ENCODE results near the gene POU2F2.

POU2F2 gene

DNA sequence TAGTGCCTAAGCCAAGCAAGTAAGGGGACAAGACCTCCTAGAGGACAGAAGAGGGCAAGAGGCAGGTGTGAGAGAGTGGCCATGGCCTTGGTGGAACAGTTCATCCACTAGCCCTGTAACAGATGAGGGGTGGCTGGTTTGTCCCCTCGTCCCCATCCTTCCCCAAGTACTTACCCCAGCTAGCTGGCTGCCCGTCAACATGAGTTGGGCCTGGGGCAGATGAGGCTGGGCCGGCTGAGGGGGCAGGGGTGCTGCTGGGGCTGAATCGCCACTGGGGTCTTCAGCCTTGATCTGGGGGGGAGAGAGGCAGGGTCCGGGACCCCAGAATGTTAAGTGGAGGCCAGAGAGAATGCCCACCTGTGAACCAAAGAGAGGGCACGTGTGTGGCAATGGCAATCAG is 15.2 kb downstream of the POU2F2 start:
- DNase-seq (ENCODE audit: low read depth) = no peak
- no peak overlapping the region for H3K4me3 ChIP-seq (ENCODE audit: low read depth, low read length)
- TF ChIP-seq, protein P1, sequence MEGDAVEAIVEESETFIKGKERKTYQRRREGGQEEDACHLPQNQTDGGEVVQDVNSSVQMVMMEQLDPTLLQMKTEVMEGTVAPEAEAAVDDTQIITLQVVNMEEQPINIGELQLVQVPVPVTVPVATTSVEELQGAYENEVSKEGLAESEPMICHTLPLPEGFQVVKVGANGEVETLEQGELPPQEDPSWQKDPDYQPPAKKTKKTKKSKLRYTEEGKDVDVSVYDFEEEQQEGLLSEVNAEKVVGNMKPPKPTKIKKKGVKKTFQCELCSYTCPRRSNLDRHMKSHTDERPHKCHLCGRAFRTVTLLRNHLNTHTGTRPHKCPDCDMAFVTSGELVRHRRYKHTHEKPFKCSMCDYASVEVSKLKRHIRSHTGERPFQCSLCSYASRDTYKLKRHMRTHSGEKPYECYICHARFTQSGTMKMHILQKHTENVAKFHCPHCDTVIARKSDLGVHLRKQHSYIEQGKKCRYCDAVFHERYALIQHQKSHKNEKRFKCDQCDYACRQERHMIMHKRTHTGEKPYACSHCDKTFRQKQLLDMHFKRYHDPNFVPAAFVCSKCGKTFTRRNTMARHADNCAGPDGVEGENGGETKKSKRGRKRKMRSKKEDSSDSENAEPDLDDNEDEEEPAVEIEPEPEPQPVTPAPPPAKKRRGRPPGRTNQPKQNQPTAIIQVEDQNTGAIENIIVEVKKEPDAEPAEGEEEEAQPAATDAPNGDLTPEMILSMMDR (IDR thresholded peaks at IDR 0.05; ENCODE audit: low read depth, low read length, missing control alignments) = no peak

DNA sequence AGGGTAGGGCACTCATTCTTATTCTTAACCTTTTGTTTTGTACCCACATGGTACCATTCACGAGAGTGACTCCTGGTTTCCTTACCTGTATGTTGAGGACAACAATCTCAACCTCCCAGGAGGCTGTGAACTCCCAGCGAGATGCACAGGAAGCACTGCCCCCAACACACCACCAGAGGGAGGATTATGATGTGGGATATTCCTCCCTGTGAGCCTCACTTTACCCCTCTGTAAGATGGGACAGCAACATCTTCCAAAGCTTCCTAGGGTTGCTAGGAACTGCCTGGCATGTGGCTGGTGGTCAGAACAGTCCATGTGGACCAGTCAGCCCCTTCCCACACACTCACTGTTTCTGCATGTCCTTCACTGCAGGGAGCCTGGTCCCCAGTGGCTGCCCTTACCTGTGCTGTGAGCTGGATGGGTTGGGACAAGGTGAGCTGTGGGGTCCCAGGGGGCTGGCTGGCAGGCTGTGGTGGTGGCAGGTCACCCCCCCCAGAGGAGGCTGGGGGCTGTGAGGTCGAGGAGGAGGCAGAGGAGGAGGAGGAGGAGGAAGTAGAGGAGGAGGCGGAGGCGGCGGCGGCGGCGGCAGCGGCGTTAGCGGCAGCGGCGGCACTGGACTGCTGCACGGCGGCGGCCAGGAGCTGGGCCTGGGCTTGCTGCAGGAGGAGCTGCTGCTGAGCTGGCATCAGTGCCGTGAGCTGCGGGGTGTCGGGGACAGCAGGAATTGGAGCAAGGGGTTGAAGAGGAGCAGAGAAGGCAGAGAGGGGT is 15.8 kb downstream of the POU2F2 start:
- H3K4me3 ChIP-seq (ENCODE audit: low read depth, low read length) = no peak overlapping the region
- DNase-seq (ENCODE audit: low read depth) = no peak
- TF ChIP-seq, protein P1 (IDR thresholded peaks at IDR 0.05; ENCODE audit: low read depth, low read length, missing control alignments) = peak; percentile 65

DNA sequence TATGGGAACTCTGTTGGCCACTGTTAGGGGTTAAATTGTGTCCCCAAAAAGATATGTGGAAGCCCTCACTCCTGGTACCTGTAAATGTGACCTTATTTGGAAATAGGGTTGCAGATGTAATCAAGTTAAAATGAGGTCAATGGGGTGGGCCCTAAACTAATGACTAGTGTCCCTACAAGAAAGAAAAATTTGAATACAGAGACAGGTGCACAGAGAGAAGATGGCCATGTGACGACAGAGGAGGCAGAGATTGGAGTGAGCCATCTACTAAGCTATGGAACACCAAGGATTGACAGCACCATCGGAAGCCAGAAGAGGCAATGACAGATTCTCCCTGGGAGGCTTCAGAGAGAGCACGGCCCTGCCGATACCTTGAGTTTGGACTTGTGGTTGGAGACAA is 16.5 kb downstream of the POU2F2 start:
- H3K4me3 ChIP-seq (ENCODE audit: low read depth, low read length) = no peak overlapping the region
- DNase-seq (ENCODE audit: low read depth) = no peak
- TF ChIP-seq, protein P1 (IDR thresholded peaks at IDR 0.05; ENCODE audit: low read depth, low read length, missing control alignments) = no peak

DNA sequence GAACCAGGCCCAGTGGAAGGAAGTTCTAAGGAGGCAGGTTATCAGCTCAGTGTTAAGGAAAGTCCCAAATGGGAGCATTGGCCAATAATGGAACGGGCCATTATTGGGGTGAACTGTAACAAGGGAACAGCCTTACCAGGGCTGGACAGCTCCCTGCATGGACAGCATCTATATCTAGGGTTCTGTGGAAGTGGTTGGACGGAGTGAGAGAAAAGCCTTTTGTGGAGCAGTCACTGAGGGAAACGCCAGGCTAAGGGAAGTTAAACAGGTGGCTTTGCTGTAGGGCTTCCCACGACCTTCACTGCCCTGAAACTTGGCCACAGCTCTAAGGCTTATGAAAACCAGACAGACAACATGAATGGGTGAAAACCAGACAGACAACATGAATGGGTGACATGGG is 17.0 kb downstream of the POU2F2 start:
- no peak for DNase-seq (ENCODE audit: low read depth)
- H3K4me3 ChIP-seq (ENCODE audit: low read depth, low read length) = no peak overlapping the region
- TF ChIP-seq, protein P1 (IDR thresholded peaks at IDR 0.05; ENCODE audit: low read depth, low read length, missing control alignments) = no peak

DNA sequence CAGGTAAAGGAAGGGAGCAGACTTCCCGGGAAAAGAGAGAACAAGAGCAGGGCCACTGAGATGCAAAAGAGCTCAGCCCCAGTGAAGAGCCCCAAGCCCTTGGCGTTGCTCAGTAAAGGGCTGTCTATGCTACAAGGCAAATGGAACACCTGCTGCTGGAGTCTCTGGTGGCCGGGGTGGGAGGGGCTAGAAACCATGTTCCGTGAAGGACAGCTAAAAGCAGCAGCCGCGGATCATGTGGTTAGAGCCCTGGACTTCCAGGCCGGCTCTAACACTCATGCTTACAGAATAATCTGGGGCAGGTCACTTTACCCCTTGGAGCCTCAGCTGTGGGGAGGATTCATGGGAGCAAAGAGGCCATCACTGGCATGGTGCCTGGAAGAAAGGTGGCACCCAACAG is 17.8 kb downstream of the POU2F2 start:
- TF ChIP-seq, protein P1 (IDR thresholded peaks at IDR 0.05; ENCODE audit: low read depth, low read length, missing control alignments) = no peak
- no peak overlapping the region for H3K4me3 ChIP-seq (ENCODE audit: low read depth, low read length)
- no peak for DNase-seq (ENCODE audit: low read depth)

DNA sequence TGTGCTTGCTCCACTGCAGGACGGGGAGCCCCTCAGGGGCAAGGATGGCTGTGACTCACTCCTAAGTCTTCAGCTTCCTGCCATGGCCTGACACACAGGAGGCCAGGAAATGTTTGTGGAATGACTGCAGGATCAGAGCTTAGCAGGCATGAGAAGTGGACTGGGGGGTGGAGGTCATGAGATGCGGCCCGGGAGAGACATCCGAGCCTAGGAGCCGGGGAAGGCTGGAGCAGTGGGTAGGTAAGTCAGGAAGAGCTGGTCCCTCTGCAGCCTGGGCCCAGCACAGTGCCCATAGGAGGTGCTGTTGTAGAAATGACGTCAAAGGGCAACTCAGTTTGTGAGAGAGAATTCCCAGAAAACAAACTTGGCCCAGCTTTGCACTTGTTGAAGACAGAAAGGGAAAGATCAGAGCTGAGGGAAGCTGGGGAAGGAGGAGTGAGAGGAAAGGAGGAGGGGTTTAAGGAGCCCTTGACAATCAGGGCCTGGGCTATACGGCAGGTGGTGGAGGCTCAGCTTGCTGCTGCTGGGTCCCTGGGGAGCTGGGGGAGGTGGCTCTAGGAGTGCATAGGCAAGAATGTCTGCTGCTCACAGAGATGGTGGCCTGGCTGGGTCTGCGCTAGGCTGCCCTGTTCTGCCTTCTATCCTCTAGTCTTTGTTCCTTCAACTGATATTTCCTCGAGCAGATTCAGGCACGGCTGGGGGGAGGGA is 18.5 kb downstream of the POU2F2 start:
- DNase-seq (ENCODE audit: low read depth) = no peak
- TF ChIP-seq, protein P1 (IDR thresholded peaks at IDR 0.05; ENCODE audit: low read depth, low read length, missing control alignments) = peak; percentile 33
- H3K4me3 ChIP-seq (ENCODE audit: low read depth, low read length) = no peak overlapping the region

Data from GM12864 (cell line).